Fibroblast of skin of scalp (primary cell): ENCODE data around the gene SPTLC3.

Experiments used
- DNase-seq: peaks from one replicate; pipeline ENCODE4 v3.0.0-alpha.2; 2013

SPTLC3 gene

DNA sequence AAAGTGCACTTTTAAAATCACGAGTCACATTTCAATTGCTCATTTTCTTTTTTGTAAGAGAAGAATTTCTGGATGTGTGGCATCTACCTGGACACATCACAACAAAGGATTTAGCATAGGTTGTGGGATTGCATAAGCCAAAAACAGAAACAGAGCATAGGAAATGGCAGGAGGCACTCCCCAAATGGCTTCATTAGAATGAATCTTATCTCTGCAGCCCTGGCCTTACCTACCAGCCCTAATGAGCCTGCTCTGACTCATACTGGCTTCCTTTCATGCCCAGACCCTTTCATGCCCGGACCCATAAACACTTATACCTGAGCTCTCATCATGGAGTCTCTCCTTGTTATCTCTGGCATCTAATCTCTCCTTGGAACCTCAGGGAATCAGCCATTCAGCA lies 23.9 kb upstream of the SPTLC3 start:
- DNase-seq = no peak

DNA sequence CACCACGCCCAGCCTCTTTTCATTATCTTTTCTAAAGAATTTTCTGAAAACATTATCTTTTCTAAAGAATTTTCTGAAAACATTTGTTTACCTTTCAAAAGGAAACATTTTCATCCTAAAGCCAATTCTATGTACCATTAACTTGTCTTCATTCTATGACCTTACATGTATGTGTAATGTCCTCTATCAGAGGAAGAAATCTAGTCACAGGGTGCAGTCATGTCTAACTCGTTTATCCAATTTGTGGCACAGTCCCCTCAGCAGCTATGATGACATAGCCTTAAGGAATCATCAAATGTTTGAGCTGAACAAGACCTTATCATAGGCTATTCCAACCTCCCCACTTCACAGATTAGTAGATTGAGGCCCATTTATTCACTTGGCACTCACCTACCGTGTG lies 21.5 kb upstream of the SPTLC3 start:
- DNase-seq = no peak

DNA sequence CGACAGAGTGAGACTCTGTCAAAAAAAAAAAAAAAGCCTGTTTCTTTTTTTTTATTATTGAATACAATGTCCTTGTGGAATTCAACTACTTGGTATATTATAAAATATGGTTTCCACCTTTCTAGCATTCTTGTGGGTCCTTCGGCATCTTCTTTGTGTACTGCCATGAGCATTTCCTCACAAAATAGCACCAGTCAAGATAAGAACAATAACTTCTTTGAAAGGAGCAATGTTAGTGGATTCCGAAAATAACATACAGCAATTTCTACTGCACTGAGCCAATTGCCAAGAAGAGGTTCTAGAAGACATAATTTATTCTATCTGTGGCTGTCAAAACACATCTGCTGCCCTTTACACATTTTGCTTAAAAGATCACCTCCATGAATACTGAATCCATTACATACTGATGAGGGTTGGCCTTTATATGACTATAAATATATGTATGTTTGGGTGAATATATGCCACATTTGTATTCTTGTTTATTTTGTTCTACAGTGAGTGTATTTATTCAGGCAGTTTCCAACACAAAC lies 19.1 kb upstream of the SPTLC3 start:
- no peak for DNase-seq

DNA sequence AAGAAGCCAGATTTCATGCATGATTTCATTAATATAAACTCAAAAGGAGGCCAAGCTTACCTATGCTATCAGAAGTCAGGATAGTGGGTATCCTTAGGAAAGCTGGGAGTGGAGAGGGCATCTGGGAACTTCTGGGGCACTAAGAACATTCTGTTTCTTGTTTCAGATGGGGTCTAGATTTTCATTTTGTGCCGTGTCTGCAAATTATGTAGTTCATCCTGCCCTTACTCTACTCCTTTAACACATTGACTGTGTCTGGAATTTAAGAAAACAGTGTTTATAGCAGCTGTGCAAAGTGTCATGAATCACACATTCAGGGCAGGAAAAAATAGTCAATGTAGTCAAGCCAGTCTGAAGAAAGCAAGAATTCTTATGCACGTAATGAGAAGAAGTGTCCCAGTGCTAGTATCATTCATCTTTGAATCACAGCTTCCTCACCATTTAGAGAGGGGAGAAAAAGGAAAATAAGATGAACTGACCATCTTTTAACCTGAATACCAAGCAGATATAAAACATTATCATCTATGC lies 11.6 kb upstream of the SPTLC3 start:
- no peak for DNase-seq

DNA sequence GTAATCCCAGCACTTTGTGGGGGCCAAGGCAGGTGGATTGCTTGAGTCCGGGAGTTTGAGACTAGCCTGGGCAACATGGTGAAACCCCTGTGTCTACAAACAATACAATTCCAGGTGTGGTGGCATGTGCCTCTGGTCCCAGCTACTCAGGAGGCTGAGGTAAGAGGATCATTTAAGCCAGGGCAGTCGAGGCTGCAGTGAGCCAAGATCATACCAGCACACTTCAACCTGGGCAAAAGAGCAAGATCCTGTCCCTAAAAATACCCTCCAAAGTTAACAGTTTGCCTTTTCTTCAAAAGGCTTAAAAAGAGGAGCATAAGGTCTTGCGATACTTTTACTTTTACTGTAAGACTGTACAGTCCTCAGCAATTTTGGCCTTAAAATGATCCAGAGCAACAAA lies 10.7 kb upstream of the SPTLC3 start:
- no peak for DNase-seq

DNA sequence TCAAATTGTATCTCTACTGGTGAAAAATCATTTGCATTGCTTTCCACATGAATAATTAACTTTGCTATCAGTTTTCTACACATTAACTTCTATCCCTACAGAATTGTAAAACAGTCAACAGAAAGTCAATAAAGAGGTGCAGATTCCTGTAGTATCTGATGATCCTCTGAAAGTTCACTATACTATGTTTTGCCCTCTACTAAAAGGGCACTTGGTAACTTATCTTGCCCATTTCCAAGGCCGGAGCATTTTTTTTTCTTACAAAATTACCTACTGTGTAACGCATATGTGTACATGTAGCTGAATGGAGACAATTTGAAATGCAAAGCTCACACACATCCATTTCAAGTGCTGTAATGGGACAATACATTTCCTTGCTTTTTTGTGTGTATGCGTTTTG lies 9.6 kb upstream of the SPTLC3 start:
- DNase-seq = no peak

DNA sequence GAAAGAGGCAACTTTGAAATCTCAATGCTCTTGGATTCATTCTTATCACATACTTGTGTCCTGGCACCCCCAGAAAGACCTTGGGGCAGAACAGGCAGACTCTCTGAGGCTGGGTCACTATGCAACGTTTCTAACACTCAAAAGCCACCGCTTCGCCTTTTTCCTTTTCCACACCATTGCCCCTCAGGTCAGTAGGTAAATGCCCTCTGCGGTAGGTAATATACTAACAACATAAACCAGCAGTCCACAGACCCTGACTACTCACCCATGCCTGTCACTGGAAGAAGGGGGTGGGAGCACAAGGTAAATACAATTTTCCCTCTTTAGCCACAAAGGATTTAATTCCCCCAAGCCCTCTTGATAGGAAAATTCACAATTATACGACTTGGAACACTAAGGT lies 6.5 kb upstream of the SPTLC3 start:
- DNase-seq = no peak

DNA sequence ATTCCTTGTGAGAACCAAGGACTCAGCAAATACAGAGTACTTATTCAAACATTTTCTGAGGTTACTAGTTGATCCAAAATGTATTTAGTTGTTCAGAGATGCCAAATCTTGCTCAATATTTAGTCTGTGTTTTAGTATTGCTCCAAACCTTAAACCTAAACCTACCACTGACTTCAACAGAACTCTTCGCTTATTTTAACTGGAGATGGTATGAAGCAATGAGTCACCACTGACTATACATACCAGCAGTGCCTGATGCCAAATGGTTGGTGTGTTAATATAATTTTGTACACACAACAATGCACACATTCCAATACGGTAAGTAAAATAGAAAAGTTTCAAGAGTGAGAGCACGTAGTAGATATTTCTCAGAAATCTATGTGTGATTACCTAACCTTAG lies 1.9 kb upstream of the SPTLC3 start:
- DNase-seq = peak; percentile 86

DNA sequence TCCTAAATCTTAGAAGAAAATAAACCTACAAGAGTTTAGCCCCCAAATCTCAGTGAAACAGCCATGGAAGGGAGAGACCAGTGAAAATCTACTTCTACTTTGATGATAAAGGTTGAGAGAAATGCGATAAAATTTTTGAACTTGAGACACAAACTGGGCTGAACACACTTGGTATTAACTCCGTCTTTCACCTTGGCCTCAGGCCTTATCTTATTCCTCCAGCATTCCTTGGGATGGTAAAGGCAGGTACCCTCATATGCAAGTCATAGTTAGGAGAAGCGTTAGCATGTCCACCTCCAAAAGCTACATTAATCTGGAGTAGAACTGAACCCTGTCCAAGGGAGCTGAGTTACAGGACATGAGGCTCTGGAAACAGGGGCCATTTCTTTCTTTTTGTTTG lies 1.2 kb upstream of the SPTLC3 start:
- DNase-seq = no peak

DNA sequence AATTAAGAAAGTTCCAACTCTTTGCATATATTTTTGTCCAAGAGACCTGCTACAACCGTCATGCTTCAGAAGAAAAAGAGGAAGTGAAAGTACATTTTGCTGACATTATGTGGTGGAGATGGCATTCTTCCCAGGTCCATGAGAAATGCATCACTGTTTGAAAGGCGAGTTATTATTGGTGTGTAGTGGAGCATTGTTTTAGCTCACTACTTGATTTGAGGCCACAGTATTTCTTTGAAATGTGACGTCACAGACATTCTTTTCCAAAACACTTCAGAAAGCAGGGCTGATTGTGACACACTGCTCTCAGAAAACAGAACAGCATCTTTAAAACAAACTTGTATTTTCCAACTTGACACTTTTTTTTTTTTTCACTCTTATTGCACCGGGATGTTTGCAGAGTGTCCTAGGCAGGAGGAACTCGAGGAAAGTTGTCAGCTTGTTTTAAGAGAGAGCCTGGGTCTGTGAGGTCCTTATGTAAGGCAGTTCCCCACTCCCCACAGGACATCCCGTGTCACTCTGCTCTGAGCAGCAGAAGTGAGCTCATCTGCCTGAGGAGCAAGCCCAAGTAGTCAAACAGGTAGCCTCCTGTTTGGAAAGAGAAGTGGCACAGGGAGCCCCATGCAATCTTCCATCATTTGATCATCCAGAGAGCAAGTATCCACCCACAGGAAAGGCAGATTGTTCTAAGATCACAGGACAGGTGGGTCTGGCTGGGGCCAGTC lies 1.1 kb downstream of the SPTLC3 start:
- DNase-seq = peak; percentile 91

DNA sequence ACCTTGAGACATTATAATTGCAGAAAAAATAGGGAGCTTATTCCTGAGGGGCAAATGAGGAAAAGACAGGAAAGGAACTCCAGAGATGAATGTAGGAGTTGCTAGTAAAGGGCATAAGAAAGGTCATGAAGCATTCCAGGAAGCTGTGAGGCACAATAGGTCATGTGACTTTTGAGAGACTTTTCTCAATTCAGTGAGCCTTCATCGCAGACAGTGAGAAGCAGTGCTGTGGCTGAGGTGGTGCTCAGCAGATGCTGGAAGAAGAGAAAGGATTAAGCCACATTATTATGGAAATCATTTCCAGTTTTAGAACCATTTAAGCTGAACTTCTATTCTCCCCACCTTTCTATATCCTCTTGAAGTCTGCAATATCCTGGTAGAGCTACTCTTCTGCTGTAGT lies 4.1 kb downstream of the SPTLC3 start:
- DNase-seq = no peak

DNA sequence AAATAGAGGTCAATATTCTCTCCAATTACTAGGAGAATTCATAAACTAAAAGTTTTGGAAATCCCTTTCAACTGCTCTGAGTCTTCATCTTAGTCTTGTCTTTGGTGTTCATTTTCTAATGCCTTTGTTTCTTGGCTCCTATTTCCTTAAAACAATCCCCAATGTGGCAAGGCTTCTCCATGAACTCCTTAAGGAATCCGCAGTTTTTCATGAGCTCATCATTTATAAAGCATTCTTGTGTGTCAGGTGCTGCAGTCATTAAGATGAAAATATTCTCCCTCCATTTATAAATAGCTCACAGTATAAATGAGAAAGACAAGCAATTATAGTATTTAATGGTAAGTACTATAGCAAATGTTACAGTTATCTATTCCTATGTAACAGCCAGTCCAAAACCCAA lies 4.6 kb downstream of the SPTLC3 start:
- no peak for DNase-seq

DNA sequence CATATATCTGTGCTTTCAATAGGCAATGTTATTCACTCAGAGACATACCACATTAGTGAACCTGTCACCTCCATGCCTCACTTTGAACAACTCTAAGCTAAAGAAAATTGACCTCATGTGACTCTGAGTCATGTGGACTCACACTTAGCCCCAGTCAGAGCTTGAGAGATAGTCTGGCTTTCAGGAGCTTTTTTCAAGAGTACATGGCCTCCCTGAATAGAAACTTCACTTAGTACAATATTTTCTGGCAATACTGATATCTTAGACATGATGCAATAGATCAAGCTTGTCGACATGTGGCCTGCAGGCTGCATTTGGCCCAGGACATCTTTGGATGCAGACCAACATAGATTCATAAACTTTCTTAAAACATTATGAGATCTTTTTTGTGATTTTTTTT lies 8.5 kb downstream of the SPTLC3 start:
- no peak for DNase-seq

DNA sequence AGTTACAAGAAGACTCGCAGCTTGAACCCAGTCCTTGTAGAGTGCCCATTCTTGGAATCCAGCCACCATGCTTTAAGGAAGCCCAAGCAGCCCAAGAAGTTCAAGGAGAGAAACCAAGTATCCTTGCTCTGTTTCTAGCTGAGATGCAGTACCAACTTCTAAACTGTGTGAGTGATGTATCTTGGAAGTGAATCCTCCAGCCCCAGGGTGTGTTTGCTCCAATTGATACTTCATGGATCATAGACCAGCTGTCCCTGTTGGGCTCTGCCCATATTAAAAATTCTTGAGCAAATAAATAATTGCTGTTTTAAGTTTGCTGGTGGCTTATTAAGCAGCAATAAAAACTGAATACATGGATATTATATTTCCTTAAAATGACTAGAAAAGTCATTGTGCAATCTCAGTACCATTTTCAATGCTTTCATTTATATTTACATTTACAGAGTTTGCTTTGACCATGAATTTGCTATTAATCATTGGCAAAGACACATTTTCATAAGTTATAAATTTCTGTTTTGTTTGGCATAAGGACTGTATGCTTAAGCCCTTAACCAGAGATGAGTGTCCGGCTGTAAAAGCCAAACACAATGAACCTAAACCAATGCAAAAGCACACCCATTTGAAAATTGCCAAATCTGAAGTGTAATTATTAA lies 9.2 kb downstream of the SPTLC3 start:
- peak; percentile 18 for DNase-seq

DNA sequence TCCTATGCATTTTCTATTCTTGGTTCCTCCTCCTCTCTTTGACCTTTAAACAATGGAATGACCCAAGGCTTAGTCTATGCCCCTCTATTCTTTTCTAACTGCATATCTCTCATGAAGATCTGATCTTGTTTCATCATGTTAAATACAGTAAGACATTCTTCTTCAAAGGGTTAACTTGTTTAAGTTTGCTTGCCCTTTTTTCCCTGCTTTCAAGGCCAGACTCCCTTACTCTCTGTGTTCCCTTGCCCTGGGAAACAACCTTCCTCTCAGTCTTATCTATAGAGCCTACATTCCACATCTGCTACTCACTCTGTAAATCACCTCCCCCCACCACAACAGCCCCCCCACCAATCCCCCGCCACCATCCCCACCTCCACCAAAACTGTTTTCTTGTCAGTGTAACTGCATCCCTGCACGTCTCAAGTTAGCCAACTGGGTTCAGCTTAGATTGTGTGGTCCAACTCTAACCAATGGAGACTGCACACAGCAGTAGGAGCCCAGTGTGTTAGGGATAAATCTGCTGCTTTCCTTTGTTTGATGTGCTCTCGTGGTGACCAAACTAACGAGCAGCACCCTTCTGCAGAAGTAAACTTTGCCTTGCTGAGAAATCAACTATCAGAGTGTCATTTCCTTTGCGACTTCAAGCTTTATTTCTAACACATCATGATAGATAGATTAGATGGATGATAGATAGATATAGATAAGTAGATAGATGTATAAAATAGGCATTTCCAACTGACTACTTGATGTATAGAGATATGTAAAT lies 12.6 kb downstream of the SPTLC3 start:
- DNase-seq = no peak

DNA sequence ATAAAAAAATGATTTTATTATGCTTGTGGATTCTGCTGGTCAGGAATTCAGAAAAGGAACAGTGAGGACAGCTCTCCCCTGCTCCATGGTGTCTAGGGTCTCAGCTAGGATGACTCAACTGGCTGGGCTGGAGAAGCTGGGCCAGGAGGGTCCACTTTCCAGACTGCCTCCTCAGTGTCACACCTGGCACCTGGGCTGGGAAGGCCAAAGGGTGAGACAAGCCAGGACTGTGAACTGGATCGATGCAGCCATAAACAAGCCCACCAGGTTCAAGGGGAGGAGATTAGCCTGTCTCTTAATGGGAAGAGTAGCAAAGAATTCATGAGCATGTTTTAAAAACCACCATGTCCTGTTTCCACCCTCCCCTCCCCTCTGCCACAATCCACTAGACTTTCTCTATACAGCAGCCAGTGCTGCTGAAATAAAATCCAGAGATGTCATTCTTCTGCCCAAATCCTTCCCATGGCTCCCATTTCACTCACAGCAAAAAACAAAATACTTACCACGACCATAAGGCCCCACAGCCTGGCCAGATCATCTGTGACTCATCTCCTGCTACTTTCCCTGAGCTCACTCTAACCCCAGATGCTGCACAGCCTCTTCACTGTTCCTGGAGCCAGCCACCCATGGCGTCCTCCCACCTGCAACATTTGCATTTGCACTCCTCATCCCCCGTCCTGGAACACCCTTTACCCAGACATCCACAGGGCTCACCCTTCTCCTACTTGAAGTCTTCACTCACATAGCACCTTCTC lies 13.8 kb downstream of the SPTLC3 start:
- DNase-seq = peak; percentile 76

DNA sequence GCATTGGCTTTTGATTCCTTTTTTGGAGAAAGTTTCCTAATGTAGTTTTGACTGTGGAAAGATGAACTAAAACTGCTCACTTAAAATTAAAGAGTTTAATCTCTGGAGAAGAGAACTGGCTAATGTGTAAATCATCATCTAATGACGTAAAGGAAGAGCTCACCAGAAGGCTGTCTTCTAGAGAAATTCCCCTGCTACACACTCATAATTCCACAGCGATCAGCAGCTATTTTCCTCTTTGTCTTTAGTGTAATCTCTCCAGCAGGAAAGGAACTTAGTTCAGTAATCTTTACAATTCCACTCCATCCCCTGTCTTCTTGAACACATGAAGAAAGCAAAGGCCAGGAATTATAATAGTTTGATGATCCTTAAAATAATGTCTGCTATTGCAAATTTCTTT lies 15.8 kb downstream of the SPTLC3 start:
- DNase-seq = peak; percentile 32

DNA sequence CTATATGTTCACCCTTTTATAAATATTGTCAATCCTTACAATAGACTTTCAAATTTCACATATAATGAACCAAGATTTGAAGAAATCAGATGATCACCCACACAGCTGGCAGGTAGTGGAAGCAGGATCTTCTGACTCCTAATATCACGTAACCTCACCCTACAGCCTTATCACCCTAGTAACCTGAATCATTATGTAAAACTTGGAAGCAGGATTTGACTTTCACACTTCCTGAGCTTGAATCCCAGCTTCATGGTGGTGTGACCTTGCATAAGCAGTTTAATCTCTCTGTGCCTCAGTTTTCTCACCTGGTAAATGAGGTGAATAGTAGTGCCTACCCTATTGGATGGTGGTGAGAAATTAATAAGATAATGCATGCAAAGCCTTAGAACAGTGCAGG lies 16.4 kb downstream of the SPTLC3 start:
- DNase-seq = no peak

DNA sequence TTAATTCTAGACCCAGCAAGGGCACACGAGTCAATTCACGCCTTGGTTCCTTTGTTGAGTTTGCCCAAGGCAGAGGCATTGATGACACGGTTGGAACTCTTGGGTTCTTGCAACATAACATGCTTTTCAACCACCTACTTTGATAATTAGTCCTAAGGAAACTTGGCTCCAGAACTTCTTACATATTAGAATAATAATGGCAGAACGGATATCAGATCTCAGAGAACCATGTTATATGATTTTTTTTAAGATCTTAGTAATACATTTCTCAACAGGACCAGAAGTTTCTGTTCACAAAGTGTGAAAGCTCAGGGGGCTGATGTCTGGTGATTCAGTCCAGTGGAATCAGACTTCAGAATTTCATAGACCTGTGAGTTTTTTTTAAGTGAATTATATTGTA lies 19.2 kb downstream of the SPTLC3 start:
- DNase-seq = peak; percentile 56

DNA sequence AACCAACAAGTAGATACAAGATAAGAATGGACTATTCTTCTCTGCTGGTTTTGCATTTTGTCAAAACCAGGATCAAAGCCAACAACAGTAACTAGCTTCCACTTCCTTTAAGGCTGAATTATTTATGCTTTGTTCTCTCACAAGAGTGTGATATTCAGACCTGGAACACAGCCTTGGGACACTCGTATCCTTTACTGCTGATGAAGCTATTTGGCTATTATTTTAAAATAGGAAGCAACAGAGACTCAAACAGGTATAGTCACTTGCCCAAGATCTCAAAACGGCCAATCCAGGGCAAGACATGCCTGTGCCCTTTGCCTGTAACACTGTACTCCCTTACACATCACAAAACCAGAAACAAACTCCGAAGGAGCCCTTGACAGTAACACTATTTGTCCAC lies 19.9 kb downstream of the SPTLC3 start:
- DNase-seq = no peak

DNA sequence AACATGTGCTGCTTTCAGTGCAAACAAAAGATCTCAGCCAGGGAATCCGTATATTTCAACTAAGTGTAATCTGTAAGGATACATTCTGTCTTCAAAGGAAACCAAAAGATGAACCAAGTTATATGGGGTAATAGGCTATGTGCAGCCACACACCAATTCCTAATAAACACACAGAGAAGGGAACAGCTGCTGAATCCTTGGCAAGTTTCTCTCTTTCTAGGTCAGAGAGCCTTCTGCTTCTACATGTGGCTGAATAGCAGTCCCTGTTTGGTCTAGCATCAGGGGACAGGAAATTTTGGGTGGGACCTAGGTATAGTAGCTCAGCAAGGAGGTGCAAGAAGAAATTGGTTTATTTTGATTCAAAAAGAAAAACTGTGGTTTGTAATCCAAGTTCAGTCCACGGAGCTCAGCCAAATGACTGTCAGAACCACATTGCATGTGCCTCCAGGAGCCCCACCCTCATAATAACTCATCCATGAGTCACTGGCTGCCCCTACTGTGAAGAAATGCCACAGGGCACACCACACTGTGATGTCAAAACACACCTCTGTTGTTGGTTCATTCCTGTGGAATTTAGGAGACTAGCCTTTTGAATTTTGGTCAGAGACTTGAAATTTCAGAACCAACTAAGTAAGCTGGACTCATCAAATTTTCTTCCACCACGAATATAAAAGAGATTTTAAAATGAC lies 21.1 kb downstream of the SPTLC3 start:
- peak; percentile 96 for DNase-seq

DNA sequence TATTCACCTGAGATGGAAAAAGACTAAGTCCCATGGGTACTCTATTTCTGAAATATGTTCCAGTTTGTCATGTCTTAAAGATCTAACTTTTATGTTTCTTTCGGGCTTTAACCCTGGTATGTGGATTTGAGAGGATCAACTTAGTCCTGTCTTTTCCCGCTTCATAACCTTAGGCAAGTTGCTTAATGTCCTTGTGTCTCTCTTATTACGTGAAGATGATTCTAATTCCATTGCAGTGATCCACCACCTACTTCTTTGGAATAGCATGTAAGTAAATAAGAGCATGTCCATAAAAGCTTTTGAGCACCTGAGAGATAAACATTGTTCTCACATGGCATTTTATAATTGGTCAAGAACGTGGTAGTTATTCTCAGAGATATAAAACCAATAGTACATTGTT lies 23.0 kb downstream of the SPTLC3 start:
- DNase-seq = no peak
